Measurements from ENCODE around the gene VPS54.

DNA sequence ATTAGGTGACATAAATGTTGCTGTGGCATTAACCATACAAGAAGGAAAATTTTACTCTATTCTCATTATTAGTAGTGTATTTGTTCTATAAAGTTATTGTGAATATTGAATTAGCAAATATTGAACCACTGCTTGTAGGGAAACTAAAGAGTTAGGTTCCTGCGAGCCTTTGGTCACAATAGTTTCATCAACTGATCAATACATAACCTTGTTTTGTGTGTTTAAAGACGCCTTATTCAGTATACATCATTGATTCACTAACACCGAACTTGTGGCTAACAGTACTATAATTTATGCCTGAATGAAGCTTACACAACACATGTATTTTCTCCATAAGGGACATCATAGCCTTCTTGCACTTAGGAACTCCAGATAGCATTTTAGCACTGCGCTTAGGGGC lies 36.9 kb downstream of the VPS54 start:
- TF ChIP-seq CTCF (IDR thresholded peaks at IDR 0.05), result no peak
- TF ChIP-seq POLR2AphosphoS5 (IDR thresholded peaks at IDR 0.05), result no peak
- TF ChIP-seq POLR2A (IDR thresholded peaks at IDR 0.05), result no peak
- no peak for TF ChIP-seq EP300 (IDR thresholded peaks at IDR 0.05)

All from suprapubic skin (tissue), 4 donors.